ENCODE data around the gene XYLT1.

The XYLT1 gene

DNA sequence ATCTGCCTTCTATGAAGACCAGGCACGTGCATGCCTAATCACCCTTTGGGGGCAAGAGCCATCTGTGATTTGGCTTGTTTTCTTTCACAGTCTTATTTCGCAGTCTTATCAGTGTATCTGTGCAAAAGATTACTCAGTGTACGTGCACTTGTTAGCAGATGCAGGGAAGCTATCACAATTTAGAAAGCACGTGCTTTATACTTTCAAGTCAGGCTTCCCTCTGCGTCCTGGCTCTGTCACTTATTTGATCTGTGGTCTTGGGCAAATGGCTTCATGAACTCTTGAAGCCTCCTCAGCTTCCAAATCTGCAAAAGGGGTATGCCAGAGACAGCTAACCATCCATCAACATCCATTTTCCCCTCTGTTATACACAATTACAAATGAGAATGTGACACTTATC, 246.4 kb downstream of the XYLT1 start:
- H3K4me3 ChIP-seq (ENCODE audit: low read length) = no peak overlapping the region
- no peak for DNase-seq (ENCODE audit: low read depth)
- TF ChIP-seq, protein P1, sequence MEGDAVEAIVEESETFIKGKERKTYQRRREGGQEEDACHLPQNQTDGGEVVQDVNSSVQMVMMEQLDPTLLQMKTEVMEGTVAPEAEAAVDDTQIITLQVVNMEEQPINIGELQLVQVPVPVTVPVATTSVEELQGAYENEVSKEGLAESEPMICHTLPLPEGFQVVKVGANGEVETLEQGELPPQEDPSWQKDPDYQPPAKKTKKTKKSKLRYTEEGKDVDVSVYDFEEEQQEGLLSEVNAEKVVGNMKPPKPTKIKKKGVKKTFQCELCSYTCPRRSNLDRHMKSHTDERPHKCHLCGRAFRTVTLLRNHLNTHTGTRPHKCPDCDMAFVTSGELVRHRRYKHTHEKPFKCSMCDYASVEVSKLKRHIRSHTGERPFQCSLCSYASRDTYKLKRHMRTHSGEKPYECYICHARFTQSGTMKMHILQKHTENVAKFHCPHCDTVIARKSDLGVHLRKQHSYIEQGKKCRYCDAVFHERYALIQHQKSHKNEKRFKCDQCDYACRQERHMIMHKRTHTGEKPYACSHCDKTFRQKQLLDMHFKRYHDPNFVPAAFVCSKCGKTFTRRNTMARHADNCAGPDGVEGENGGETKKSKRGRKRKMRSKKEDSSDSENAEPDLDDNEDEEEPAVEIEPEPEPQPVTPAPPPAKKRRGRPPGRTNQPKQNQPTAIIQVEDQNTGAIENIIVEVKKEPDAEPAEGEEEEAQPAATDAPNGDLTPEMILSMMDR (IDR thresholded peaks at IDR 0.05; ENCODE audit: insufficient read depth, low read depth, low read length, missing control alignments) = no peak

DNA sequence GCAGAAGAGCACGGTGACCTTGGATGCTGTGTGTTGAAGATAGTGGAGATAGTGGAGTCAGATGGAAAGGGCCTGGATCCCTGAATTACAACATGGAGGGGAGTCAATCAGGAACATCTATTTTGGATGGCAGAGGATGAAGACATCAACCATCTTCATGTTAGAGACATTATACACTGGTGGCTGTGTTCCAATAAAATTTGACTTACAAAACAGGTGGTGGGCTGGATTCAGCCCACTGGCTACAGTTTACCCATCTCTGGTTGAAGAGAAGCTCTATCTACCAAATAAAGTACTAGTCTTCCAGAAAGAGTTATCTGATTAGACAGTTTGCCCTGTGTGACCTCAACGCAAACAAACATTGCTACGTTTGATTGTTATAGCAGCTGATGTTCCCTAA, 247.2 kb downstream of the XYLT1 start:
- no peak overlapping the region for H3K4me3 ChIP-seq (ENCODE audit: low read length)
- no peak for DNase-seq (ENCODE audit: low read depth)
- TF ChIP-seq, protein P1 (IDR thresholded peaks at IDR 0.05; ENCODE audit: insufficient read depth, low read depth, low read length, missing control alignments) = no peak

DNA sequence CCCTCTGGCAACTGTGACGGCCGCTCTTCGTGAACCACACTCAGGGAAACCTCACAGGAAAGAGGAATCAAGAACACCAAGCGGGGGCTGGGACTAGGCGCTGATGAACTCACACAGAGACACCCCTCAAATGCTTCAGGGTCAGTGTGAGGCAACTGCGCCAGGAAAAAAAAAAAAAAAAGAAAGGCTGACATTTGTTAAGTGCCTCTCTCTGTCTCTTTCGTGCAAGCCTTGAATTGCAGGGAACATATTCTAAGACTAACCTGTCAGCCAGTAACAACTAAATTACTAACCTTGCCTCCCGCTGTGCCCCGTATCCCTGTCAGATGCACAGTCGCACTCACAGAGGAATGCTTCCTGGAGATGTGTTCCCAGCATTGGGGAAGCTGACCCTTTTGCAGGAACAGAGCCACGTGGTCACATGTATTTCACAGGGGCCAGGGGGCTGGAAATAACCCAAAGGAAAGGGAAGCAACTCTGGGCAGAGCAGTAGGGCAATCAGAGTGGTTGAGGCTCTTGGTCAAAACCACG, 247.8 kb downstream of the XYLT1 start:
- no peak overlapping the region for H3K4me3 ChIP-seq (ENCODE audit: low read length)
- DNase-seq (ENCODE audit: low read depth) = no peak
- TF ChIP-seq, protein P1 (IDR thresholded peaks at IDR 0.05; ENCODE audit: insufficient read depth, low read depth, low read length, missing control alignments) = no peak

DNA sequence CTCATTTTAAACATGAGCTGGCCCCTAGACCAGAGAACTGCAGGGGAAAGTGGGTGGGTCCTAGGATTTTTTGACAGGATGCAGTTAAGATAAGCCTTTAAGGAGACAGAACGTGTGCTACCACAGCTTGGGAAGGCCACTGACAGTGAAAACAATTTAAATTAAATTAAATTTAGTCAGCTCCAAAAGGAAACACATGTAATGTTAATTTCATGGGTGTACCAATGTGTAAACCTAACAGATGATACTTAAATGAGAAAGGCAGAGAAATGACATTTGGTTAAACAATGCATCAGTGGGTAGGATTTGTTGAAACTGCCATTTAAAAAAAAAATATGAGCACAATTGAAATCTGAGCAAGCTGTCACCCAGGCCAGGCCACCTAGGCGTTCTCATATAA, 250.8 kb downstream of the XYLT1 start:
- DNase-seq (ENCODE audit: low read depth) = no peak

DNA sequence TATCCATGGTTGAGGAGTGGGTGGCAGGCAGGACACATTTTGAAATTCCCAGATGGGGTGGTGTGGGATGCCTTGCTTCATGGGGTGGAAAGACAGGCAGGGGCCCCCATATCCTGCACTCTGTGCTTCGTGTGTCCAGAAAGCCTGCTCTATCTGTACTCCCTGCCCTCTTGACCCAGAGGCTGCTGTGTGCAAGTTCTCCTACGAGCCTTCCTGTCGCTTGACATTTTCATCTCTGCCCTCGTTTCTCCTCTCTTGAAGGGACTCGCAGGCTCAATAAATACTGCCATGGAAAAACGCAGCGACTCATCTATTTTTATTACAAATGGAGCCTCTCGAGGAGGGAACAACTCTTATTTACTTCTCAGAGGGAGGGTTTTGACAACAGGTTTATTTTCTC, 254.8 kb downstream of the XYLT1 start:
- TF ChIP-seq, protein P1 (IDR thresholded peaks at IDR 0.05; ENCODE audit: insufficient read depth, low read depth, low read length, missing control alignments) = no peak
- no peak for DNase-seq (ENCODE audit: low read depth)
- no peak overlapping the region for H3K4me3 ChIP-seq (ENCODE audit: low read length)

More for the DNA sequence above, 250.8 kb downstream of the XYLT1 start:
- H3K4me3 ChIP-seq (ENCODE audit: low read length) = no peak overlapping the region
- TF ChIP-seq, protein P1 (IDR thresholded peaks at IDR 0.05; ENCODE audit: insufficient read depth, low read depth, low read length, missing control alignments) = no peak

DNA sequence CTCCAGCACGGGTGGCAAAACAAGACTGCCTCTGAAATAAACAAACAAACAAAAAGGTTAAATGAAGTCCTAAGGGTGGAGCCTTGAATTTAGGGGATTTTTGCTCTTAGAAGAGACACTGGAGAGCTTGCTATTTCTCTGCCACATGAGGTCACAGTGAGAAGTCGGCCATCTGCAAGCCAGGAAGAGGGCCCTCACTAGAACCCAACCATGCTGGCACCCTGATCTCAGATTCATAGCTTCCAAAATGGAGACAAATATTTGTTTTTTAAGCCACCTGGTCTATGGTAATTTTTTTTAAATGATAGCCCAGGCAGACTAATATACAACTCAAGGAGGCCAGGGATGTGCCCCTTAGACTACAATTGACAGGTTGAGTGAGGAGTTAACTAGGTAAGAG, 255.5 kb downstream of the XYLT1 start:
- TF ChIP-seq, protein P1 (IDR thresholded peaks at IDR 0.05; ENCODE audit: insufficient read depth, low read depth, low read length, missing control alignments) = no peak
- no peak for DNase-seq (ENCODE audit: low read depth)
- H3K4me3 ChIP-seq (ENCODE audit: low read length) = no peak overlapping the region

DNA sequence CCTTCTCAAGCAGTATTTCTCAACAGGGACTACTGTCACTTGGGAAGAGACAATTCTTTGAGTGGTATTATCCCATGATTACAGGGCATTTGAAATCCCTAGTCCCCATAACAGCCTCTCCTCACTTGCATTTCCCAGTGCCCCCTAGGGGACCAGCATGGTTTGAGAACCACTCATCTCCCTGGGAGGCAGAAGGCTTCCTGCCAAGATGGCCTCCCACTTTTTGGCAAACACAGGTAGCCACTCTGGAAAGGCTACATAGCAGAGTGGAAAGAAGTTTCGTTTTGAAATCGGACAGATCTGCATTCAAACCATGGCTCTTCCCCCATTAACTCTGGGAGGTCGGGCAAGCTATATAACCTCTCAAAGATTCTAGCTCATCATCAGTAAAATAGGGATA, 256.8 kb downstream of the XYLT1 start:
- no peak for DNase-seq (ENCODE audit: low read depth)
- TF ChIP-seq, protein P1 (IDR thresholded peaks at IDR 0.05; ENCODE audit: insufficient read depth, low read depth, low read length, missing control alignments) = no peak
- H3K4me3 ChIP-seq (ENCODE audit: low read length) = no peak overlapping the region
